GM12874 (cell line): ENCODE data around the gene VCL.

Experiments used
- TF ChIP-seq, protein P1 (sequence below): IDR thresholded peaks from 2 replicates; pipeline ENCODE4 v1.5.1; 2011; ENCODE audit warnings: low read depth, mild to moderate bottlenecking, control low read depth, low read length, moderate library complexity; ENCODE audit not compliant: insufficient read depth

VCL gene

DNA sequence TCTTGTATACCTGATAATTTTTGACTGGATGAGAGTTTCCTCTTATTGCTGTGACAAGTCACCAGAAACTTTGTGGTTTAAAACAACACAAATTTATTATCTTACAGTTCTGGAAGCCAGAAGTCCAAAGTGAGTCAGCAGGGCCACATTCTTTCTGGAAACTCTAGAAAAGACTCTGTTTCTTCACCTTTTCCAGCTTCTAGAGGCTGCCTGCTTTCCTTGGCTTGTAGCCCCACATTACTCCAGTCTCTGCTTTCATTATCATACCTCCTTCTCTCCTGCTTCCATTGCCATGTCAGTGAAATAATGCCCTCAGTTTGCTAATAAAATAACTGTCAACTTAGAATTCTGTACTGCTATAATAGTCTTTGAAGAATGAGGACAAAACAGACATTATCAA lies 65.3 kb downstream of the VCL start:
- TF ChIP-seq, protein P1, sequence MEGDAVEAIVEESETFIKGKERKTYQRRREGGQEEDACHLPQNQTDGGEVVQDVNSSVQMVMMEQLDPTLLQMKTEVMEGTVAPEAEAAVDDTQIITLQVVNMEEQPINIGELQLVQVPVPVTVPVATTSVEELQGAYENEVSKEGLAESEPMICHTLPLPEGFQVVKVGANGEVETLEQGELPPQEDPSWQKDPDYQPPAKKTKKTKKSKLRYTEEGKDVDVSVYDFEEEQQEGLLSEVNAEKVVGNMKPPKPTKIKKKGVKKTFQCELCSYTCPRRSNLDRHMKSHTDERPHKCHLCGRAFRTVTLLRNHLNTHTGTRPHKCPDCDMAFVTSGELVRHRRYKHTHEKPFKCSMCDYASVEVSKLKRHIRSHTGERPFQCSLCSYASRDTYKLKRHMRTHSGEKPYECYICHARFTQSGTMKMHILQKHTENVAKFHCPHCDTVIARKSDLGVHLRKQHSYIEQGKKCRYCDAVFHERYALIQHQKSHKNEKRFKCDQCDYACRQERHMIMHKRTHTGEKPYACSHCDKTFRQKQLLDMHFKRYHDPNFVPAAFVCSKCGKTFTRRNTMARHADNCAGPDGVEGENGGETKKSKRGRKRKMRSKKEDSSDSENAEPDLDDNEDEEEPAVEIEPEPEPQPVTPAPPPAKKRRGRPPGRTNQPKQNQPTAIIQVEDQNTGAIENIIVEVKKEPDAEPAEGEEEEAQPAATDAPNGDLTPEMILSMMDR: no peak

DNA sequence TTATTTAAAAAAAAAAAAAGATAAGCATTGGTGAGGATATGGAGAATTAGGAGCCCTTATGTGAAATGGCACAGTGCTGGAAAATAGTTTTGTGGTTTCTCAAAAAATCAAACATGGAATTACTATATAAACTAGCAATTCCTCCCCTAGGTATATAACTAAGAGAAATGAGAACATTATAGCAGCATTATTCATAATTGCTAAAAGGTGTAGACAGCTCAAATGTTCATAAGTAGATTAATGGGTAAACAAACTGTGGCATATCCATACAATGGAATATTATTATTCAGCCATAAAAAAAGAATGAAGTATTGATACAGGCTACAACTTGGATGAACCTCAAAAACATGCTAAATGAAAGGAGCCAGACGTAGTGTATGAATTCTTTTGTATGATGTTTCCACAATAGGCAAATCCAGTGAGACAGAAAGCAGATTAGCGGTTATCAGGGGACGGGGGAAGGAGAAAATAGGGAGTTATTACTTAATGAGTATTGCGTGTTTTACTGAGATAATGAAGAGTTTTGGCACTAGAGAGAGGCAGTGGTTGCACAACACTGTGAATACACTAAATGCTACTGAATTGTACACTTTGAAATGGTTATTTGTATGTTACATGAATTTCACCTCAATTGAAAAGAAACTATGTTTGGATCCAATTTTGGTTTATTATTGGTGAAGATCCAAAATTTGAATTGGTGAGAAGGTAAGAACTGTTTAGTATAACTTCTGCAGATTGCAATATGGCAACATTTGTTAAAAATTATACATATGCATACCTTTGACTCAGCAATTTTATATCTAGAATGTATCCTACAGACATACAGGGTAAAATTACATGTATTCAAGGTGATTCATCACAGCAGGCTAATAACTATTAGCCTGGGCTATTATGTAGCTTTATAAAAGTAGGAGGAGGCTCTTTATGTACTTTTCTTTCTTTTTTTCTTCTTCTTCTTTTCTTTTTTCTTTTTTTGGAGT lies 69.7 kb downstream of the VCL start:
- TF ChIP-seq, protein P1: no peak

DNA sequence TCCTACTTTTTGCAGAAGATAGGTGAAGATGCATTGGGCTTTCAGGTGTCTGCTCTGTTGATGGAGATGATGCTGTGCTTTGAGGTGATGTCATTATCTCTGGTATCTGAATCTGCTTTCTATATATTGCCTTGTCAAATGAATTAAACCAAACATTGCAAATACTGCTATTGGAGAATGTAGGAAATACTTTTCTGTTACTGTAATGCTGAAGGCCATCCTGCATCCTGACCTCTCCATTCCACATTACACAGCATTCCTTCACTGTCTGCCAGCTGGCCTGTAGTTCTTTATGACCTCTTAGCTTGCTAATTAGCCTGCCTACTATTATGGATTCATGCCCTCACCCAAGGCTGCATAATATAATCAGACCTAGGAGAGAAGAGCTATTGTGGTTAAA lies 73.2 kb downstream of the VCL start:
- TF ChIP-seq, protein P1: no peak

DNA sequence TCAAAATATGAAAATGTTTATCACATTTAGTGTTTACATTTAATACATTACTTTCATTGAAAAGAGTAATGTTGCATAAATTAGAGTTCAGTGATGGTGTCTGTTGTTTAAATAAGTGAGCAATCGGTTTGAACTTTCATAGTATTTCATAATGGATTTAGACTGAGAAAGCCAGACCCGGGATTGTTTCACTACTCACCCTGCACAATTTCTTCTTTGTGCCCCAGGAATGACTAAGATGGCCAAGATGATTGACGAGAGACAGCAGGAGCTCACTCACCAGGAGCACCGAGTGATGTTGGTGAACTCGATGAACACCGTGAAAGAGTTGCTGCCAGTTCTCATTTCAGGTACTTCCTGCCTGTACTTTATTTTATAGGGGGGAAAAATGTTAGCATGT lies 74.6 kb downstream of the VCL start:
- TF ChIP-seq, protein P1: no peak

DNA sequence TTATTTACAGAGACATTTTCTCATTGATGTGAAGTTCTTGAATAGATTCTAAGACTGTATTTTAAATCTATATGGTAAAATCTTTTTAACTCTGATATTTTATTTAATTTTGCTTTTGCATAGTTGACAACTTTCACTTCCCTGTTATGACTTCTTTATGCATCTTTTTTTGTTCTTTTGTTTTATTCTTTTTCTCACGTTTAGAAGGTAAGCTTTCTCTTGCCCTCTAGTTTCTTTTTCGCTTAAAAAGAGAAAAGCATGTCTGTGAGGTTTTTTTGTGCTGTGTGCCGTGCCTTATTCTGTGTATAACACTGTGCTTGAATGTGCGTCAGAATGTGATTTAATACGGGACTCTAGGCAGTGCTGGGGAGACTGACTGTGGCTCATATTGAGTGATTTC lies 78.0 kb downstream of the VCL start:
- TF ChIP-seq, protein P1: no peak

DNA sequence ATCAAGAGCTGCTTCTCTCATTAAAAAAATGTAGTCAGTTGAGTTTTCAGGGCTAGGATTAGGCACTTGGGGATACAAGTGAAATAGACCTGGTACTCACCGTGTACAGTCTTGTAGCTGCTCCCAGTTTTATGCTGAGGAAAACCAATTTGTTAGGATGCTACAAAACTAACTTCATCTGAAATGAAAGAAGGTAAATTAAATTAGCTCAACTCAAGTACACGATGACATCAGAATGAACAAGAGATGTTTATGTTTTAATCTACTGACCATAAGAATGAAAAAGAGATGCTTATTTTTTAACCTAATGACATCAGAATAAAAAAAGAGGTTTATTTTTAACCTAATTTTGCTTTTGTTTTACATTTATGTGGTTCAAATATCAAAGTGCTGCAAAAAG lies 79.0 kb downstream of the VCL start:
- TF ChIP-seq, protein P1: no peak

DNA sequence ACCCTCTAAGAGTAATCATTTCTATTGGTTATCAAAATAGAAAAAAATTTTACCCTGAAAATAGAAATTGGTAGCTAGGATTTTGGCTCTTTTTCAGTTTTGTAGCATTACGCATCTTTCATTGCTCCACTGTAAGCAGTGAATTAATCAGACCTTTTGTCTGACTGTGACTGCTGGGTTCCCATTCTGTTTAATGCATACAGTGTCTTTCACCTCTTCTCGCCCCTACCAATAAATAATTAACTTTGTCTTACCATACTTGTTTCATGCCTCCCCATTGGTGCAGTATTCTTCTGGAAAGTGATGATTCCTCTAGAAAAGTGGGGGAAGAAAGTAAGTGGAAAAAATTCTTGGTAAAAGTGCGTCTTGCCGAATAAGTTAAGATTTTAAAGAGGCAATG lies 79.5 kb downstream of the VCL start:
- TF ChIP-seq, protein P1: no peak
